CD14-positive monocyte (primary cell): Measurements from ENCODE around the gene QPCT. TPM values are rescaled to one million over a fixed set of nuclear protein-coding genes. Genes with fewer than 3 reads are reported as not detected.

ENCODE experiments used
- DNase-seq, 3 donors: peaks; one replicate each; pipeline ENCODE4 v3.0.0-alpha.2; 2011 to 2022
- H2AFZ ChIP-seq: 2 replicates; pipeline ENCODE4 v1.6.0; 2012; ENCODE audit warnings: mild to moderate bottlenecking, low read depth, low read length, inconsistent platforms; ENCODE audit not compliant: insufficient read depth, poor library complexity, severe bottlenecking
- H3K27ac ChIP-seq, 2 donors: 1 replicate in 1 of 2; 2 replicates in 1 of 2; pipeline ENCODE4 v1.5.1; 2012 to 2013; ENCODE audit warnings: low read length in 2 of 2, control low read depth in 1 of 2, inconsistent platforms in 1 of 2, low read depth in 1 of 2, mild to moderate bottlenecking in 1 of 2
- H3K27me3 ChIP-seq, 2 donors: one replicate each; pipeline versions ENCODE4 v1.6.0 to v1.6.1; 2011 to 2013; ENCODE audit warnings: low read length in 2 of 2; ENCODE audit not compliant: control insufficient read depth in 2 of 2, insufficient read depth in 2 of 2
- H3K36me3 ChIP-seq, 2 donors: replicated peaks in 1 of 2; 1 replicate in 1 of 2; 2 replicates in 1 of 2; pipeline versions ENCODE4 v1.5.1 to v1.6.1; 2012 to 2013; ENCODE audit warnings: low read length in 2 of 2, control low read depth in 1 of 2, inconsistent platforms in 1 of 2, mild to moderate bottlenecking in 1 of 2; ENCODE audit not compliant: insufficient read depth in 2 of 2, control insufficient read depth in 1 of 2
- H3K4me1 ChIP-seq, 2 donors: 1 replicate in 1 of 2; 2 replicates in 1 of 2; pipeline versions ENCODE4 v1.5.1 to v1.6.1; 2012 to 2013; ENCODE audit warnings: low read length in 2 of 2, control low read depth in 1 of 2, inconsistent platforms in 1 of 2, mild to moderate bottlenecking in 1 of 2, moderate library complexity in 1 of 2; ENCODE audit not compliant: insufficient read depth in 2 of 2, control insufficient read depth in 1 of 2
- H3K4me2 ChIP-seq: replicated peaks from 2 replicates; pipeline ENCODE3; 2012; ENCODE audit warnings: low read length, moderate library complexity, mild to moderate bottlenecking; ENCODE audit not compliant: poor library complexity, severe bottlenecking; ENCODE audit errors: extremely low read depth
- H3K4me3 ChIP-seq, 3 experiments: fragments of 200-600 bp in 1 of 3; sonication (generic) in 1 of 3; replicated peaks in 1 of 3; 1 replicate in 2 of 3; 2 replicates in 1 of 3; pipeline ENCODE4 v1.5.1; 2011 to 2013; ENCODE audit warnings: low read length in 3 of 3, mild to moderate bottlenecking in 3 of 3, control low read depth in 2 of 3, low read depth in 2 of 3, inconsistent platforms in 1 of 3, moderate library complexity in 1 of 3
- H3K79me2 ChIP-seq: 2 replicates; pipeline ENCODE4 v1.6.0; 2012; ENCODE audit warnings: mild to moderate bottlenecking, control low read depth, inconsistent platforms, low read length, moderate library complexity; ENCODE audit not compliant: insufficient read depth
- H3K9ac ChIP-seq: 2 replicates; pipeline ENCODE4 v1.6.0; 2017; ENCODE audit warnings: low read length, mild to moderate bottlenecking; ENCODE audit not compliant: insufficient read depth, poor library complexity, severe bottlenecking
- H3K9me3 ChIP-seq, 2 donors: replicated peaks in 1 of 2; 1 replicate in 1 of 2; 2 replicates in 1 of 2; pipeline versions ENCODE4 v1.5.1 to v1.6.1; 2012 to 2013; ENCODE audit warnings: low read length in 2 of 2, control low read depth in 1 of 2; ENCODE audit not compliant: control insufficient read depth in 1 of 2, insufficient read depth in 1 of 2
- H4K20me1 ChIP-seq: 2 replicates; pipeline ENCODE4 v1.6.0; 2012; ENCODE audit warnings: mild to moderate bottlenecking, low read length, control low read depth, moderate library complexity; ENCODE audit not compliant: insufficient read depth
- H3K27ac Mint-ChIP-seq, 7 donors: one replicate each; pipeline ENCODE4 v1.8.0; 2020; ENCODE audit warnings: mild to moderate bottlenecking in 7 of 7, mixed read lengths in 7 of 7, moderate library complexity in 6 of 7, inconsistent platforms in 2 of 7
- H3K27me3 Mint-ChIP-seq, 3 donors: one replicate each; pipeline ENCODE4 v1.8.0; 2021 to 2022; ENCODE audit warnings: low read depth in 3 of 3, mild to moderate bottlenecking in 3 of 3, mixed read lengths in 3 of 3, moderate library complexity in 3 of 3, inconsistent platforms in 1 of 3
- H3K36me3 Mint-ChIP-seq, 2 donors: one replicate each; pipeline ENCODE4 v1.8.0; 2020; ENCODE audit warnings: mixed read lengths in 2 of 2, inconsistent platforms in 1 of 2, mild to moderate bottlenecking in 1 of 2
- H3K4me1 Mint-ChIP-seq: one replicate; pipeline ENCODE4 v1.8.0; 2020; ENCODE audit warnings: mild to moderate bottlenecking, mixed read lengths
- H3K4me3 Mint-ChIP-seq, 2 donors: one replicate each; pipeline ENCODE4 v1.8.0; 2020; ENCODE audit warnings: mild to moderate bottlenecking in 2 of 2, mixed read lengths in 2 of 2, moderate library complexity in 1 of 2
- H3K9me3 Mint-ChIP-seq, 7 donors: one replicate each; pipeline ENCODE4 v1.8.0; 2020 to 2022; ENCODE audit warnings: mixed read lengths in 7 of 7, mild to moderate bottlenecking in 6 of 7, moderate library complexity in 6 of 7, inconsistent platforms in 2 of 7
- CTCF ChIP-seq: fragments of 200-600 bp; IDR thresholded peaks from one replicate; pipeline ENCODE4 v1.8.0; 2022; ENCODE audit warnings: antibody characterized with exemption, mild to moderate bottlenecking
- WGBS: methylation state at CpG from one replicate; pipeline ENCODE4 v1.1.5; 2013; ENCODE audit warnings: missing lambda C conversion rate; ENCODE audit not compliant: insufficient coverage; 5-methylcytosine and 5-hydroxymethylcytosine counted together
- intact Hi-C, 2 donors: fragments of 100-400 bp; cut with micrococcal nuclease; formaldehyde crosslinking; loops; one replicate each; pipeline versions ENCODE4 v1.15.0 to v1.15.1; 2023
- polyA plus RNA-seq, 3 donors: library from polyadenylated mRNA; depleted of rRNA in 1 of 3; unstranded in 2 of 3; stranded (reverse) in 1 of 3; fragments of 300-500 nt in 2 of 3; fragments of >200 nt in 1 of 3; fragmentation: Illumina TruSeq in 2 of 3; gene quantifications; 1 replicate in 2 of 3; 2 replicates in 1 of 3; pipeline ENCODE4 v1.2.3, GENCODE V29; 2012 to 2021

The QPCT gene
- polyA plus RNA-seq, 3 donors = 54.7 to 302 (median 272) TPM

GRCh38 chr2:37349231-37349860 lies 4.9 kb downstream of the QPCT start:
- H3K27me3 Mint-ChIP-seq = peaks cover 0 to 2% (median under 1%) of the 10 kb centered on the region in 3 donors
- peaks cover 26% of the 10 kb centered on the region for H4K20me1 ChIP-seq
- H3K4me2 ChIP-seq = peak overlapping the region; percentile 4
- 63% methylated on average over 2 of the region's 3 CpGs for WGBS
- TF ChIP-seq CTCF = no peak
- no peaks in the 10 kb centered on the region for H3K9me3 ChIP-seq
- H3K36me3 Mint-ChIP-seq = peaks cover 22 to 23% of the 10 kb centered on the region in 2 donors
- H3K27me3 ChIP-seq = no peaks in the 10 kb centered on the region
- peak overlapping the region; percentile 78 to 89 (median 83) for H3K27ac Mint-ChIP-seq
- DNase-seq = peak; percentile 50 to 78 (median 76)
- H3K4me3 ChIP-seq = peak overlapping the region in 1 of 3 experiments; percentile 19
- no peak overlapping the region for H2AFZ ChIP-seq
- H3K4me1 ChIP-seq = peaks cover 56 to 64% of the 10 kb centered on the region in 2 donors
- H3K4me3 Mint-ChIP-seq = no peak overlapping the region
- no peak overlapping the region for H3K9ac ChIP-seq
- intact Hi-C loops = loop anchor here in 1 of 2 donors (5.0 kb wide), 1 partner anchor 478 kb away; no protein-coding TSS in a partner anchor
- peaks cover 0 to 3% (median 0%) of the 10 kb centered on the region in 7 donors for H3K9me3 Mint-ChIP-seq
- peaks cover 86% of the 10 kb centered on the region for H3K79me2 ChIP-seq
- H3K27ac ChIP-seq = peak overlapping the region in 1 of 2 donors; percentile 39
- H3K4me1 Mint-ChIP-seq = peaks cover 57% of the 10 kb centered on the region
- peaks cover 16 to 21% of the 10 kb centered on the region in 2 donors for H3K36me3 ChIP-seq

- no peaks in the 10 kb centered on the region for H3K9me3 ChIP-seq
- no peak overlapping the region for H2AFZ ChIP-seq
- peaks cover 30% of the 10 kb centered on the region for H4K20me1 ChIP-seq
- WGBS = 0% methylated on average over 1 of the region's 3 CpGs
- peaks cover 55 to 62% of the 10 kb centered on the region in 2 donors for H3K4me1 ChIP-seq
- peaks cover 0 to 3% (median 0%) of the 10 kb centered on the region in 7 donors for H3K9me3 Mint-ChIP-seq
- no peak overlapping the region for H3K9ac ChIP-seq
- no peak overlapping the region for H3K4me3 ChIP-seq
- peak overlapping the region; percentile 56 to 84 (median 78) for H3K27ac Mint-ChIP-seq
- peaks cover 0 to 2% (median 0%) of the 10 kb centered on the region in 3 donors for H3K27me3 Mint-ChIP-seq
- H3K36me3 Mint-ChIP-seq = peaks cover 28 to 29% of the 10 kb centered on the region in 2 donors
- H3K27ac ChIP-seq = no peak overlapping the region
- no peak overlapping the region for H3K4me2 ChIP-seq
- DNase-seq = peak in 2 of 3 donors; percentile 40 to 45
- peaks cover 22 to 28% of the 10 kb centered on the region in 2 donors for H3K36me3 ChIP-seq
- peaks cover 56% of the 10 kb centered on the region for H3K4me1 Mint-ChIP-seq
- H3K4me3 Mint-ChIP-seq = no peak overlapping the region
- TF ChIP-seq CTCF = no peak
- H3K79me2 ChIP-seq = peaks cover 84% of the 10 kb centered on the region
- no peaks in the 10 kb centered on the region for H3K27me3 ChIP-seq
- intact Hi-C loops = no loop called here
These were observed 5.6 kb downstream of the QPCT start for GRCh38 chr2:37350034-37350433.
